Nephron progenitor cell (in vitro differentiated cells): ENCODE results near the gene NPC1.
A peak's percentile ranks its signal among the peaks of the same experiment; 100 is the strongest.

ENCODE experiments used
- DNase-seq: peaks from one replicate; pipeline ENCODE4 v3.0.0; 2021
- H3K27ac Mint-ChIP-seq: 2 replicates; pipeline ENCODE4 v1.8.0; 2021; ENCODE audit warnings: mild to moderate bottlenecking, moderate library complexity, mixed read lengths
- H3K27me3 Mint-ChIP-seq: 2 replicates; pipeline ENCODE4 v1.8.0; 2021; ENCODE audit warnings: mild to moderate bottlenecking, low read depth, mixed read lengths; ENCODE audit not compliant: poor library complexity
- H3K36me3 Mint-ChIP-seq: 2 replicates; pipeline ENCODE4 v1.8.0; 2021; ENCODE audit warnings: low read depth, mixed read lengths
- H3K4me1 Mint-ChIP-seq: 2 replicates; pipeline ENCODE4 v1.8.0; 2021; ENCODE audit warnings: mixed read lengths
- H3K4me3 Mint-ChIP-seq: 2 replicates; pipeline ENCODE4 v1.8.0; 2021; ENCODE audit warnings: mild to moderate bottlenecking, moderate library complexity, mixed read lengths
- H3K9me3 Mint-ChIP-seq: 2 replicates; pipeline ENCODE4 v1.8.0; 2021; ENCODE audit warnings: mild to moderate bottlenecking, moderate library complexity, mixed read lengths
- CTCF ChIP-seq: fragments of 200-600 bp; sonication (generic); IDR thresholded peaks from 2 replicates; pipeline ENCODE4 v1.5.0; 2021; ENCODE audit warnings: antibody characterized with exemption

Gene NPC1

GRCh38 chr18:23539296-23539695 is 47.0 kb downstream of the NPC1 start:
- DNase-seq, result no peak
- Mint-ChIP-seq H3K36me3 (peaks cover 64% of the 10 kb centered on the region), H3K27ac (no peak overlapping the region), H3K4me1 (no peaks in the 10 kb centered on the region), H3K27me3 (no peaks in the 10 kb centered on the region), H3K9me3 (no peaks in the 10 kb centered on the region), H3K4me3 (no peak overlapping the region)
- no peak for TF ChIP-seq CTCF

- Mint-ChIP-seq H3K36me3 (peaks cover 64% of the 10 kb centered on the region), H3K4me1 (no peaks in the 10 kb centered on the region), H3K4me3 (no peak overlapping the region), H3K9me3 (no peaks in the 10 kb centered on the region), H3K27ac (peak overlapping the region; percentile 44), H3K27me3 (no peaks in the 10 kb centered on the region)
- DNase-seq, result no peak
- TF ChIP-seq CTCF, result no peak
Measured at GRCh38 chr18:23538870-23539269, 47.4 kb downstream of the NPC1 start.

GRCh38 chr18:23538001-23538400 is 48.3 kb downstream of the NPC1 start:
- no peak for DNase-seq
- no peak for TF ChIP-seq CTCF
- Mint-ChIP-seq H3K4me1 (no peaks in the 10 kb centered on the region), H3K4me3 (no peak overlapping the region), H3K27me3 (no peaks in the 10 kb centered on the region), H3K36me3 (peaks cover 60% of the 10 kb centered on the region), H3K27ac (no peak overlapping the region), H3K9me3 (no peaks in the 10 kb centered on the region)

GRCh38 chr18:23537274-23537673 is 49.0 kb downstream of the NPC1 start:
- H3K4me1 Mint-ChIP-seq, result no peaks in the 10 kb centered on the region
- H3K4me3 Mint-ChIP-seq, result no peak overlapping the region
- H3K27ac Mint-ChIP-seq, result no peak overlapping the region
- H3K9me3 Mint-ChIP-seq, result no peaks in the 10 kb centered on the region
- no peak for DNase-seq
- peaks cover 66% of the 10 kb centered on the region for H3K36me3 Mint-ChIP-seq
- no peak for TF ChIP-seq CTCF
- no peaks in the 10 kb centered on the region for H3K27me3 Mint-ChIP-seq

GRCh38 chr18:23536204-23536603 is 50.1 kb downstream of the NPC1 start:
- no peak overlapping the region for H3K27ac Mint-ChIP-seq
- no peak for DNase-seq
- no peak for TF ChIP-seq CTCF
- peaks cover 76% of the 10 kb centered on the region for H3K36me3 Mint-ChIP-seq
- no peaks in the 10 kb centered on the region for H3K27me3 Mint-ChIP-seq
- H3K4me3 Mint-ChIP-seq, result no peak overlapping the region
- no peaks in the 10 kb centered on the region for H3K9me3 Mint-ChIP-seq
- H3K4me1 Mint-ChIP-seq, result no peaks in the 10 kb centered on the region

- no peaks in the 10 kb centered on the region for H3K9me3 Mint-ChIP-seq
- no peak for DNase-seq
- TF ChIP-seq CTCF, result no peak
- H3K4me3 Mint-ChIP-seq, result no peak overlapping the region
- peaks cover 80% of the 10 kb centered on the region for H3K36me3 Mint-ChIP-seq
- H3K27me3 Mint-ChIP-seq, result no peaks in the 10 kb centered on the region
- H3K27ac Mint-ChIP-seq, result no peak overlapping the region
- H3K4me1 Mint-ChIP-seq, result no peaks in the 10 kb centered on the region
Measured at GRCh38 chr18:23534276-23534675, 52.0 kb downstream of the NPC1 start.
